Nephron (organoid): ENCODE measurements around the gene ARHGAP23.
A peak's percentile ranks its signal among the peaks of the same experiment; 100 is the strongest.

Experiments
- H3K27ac Mint-ChIP-seq, 3 experiments: 2 replicates each; pipeline ENCODE4 v1.8.0; 2020; ENCODE audit warnings: mixed read lengths in 3 of 3, mild to moderate bottlenecking in 2 of 3, moderate library complexity in 1 of 3
- H3K27me3 Mint-ChIP-seq: 2 replicates; pipeline ENCODE4 v1.8.0; 2021; ENCODE audit warnings: low read depth, mild to moderate bottlenecking, moderate library complexity, mixed read lengths
- H3K36me3 Mint-ChIP-seq: 2 replicates; pipeline ENCODE4 v1.8.0; 2020; ENCODE audit warnings: low read depth, mixed read lengths
- H3K4me1 Mint-ChIP-seq: 2 replicates; pipeline ENCODE4 v1.8.0; 2020; ENCODE audit warnings: mixed read lengths
- H3K4me3 Mint-ChIP-seq, 3 experiments: 2 replicates each; pipeline ENCODE4 v1.8.0; 2020; ENCODE audit warnings: mild to moderate bottlenecking in 3 of 3, mixed read lengths in 3 of 3, moderate library complexity in 2 of 3
- H3K9me3 Mint-ChIP-seq: 2 replicates; pipeline ENCODE4 v1.8.0; 2020; ENCODE audit warnings: mixed read lengths
- CTCF ChIP-seq, 3 experiments: fragments of 200-600 bp; sonication (generic); IDR thresholded peaks; one replicate each; pipeline ENCODE4 v1.5.0; 2021; ENCODE audit warnings: antibody characterized with exemption in 3 of 3; ENCODE audit not compliant: unreplicated experiment in 3 of 3

The ARHGAP23 gene

GRCh38 chr17:38552343-38552742 lies 124.1 kb downstream of the ARHGAP23 start:
- H3K4me3 Mint-ChIP-seq = no peak overlapping the region
- peaks cover 5% of the 10 kb centered on the region for H3K4me1 Mint-ChIP-seq
- H3K9me3 Mint-ChIP-seq = no peaks in the 10 kb centered on the region
- H3K27ac Mint-ChIP-seq = no peak overlapping the region
- peaks cover 32% of the 10 kb centered on the region for H3K27me3 Mint-ChIP-seq
- no peak for TF ChIP-seq CTCF (IDR thresholded peaks at IDR 0.05; ENCODE audit: unreplicated experiment in 3 of 3)
- H3K36me3 Mint-ChIP-seq = peaks cover 3% of the 10 kb centered on the region

GRCh38 chr17:38554430-38555350 lies 126.4 kb downstream of the ARHGAP23 start:
- H3K4me3 Mint-ChIP-seq = no peak overlapping the region
- peaks cover 14% of the 10 kb centered on the region for H3K4me1 Mint-ChIP-seq
- H3K27me3 Mint-ChIP-seq = peaks cover 50% of the 10 kb centered on the region
- TF ChIP-seq CTCF (IDR thresholded peaks at IDR 0.05; ENCODE audit: unreplicated experiment in 3 of 3) = no peak
- H3K27ac Mint-ChIP-seq = no peak overlapping the region
- H3K9me3 Mint-ChIP-seq = no peaks in the 10 kb centered on the region
- peaks cover 3% of the 10 kb centered on the region for H3K36me3 Mint-ChIP-seq

GRCh38 chr17:38556239-38556638 lies 128.0 kb downstream of the ARHGAP23 start:
- H3K4me1 Mint-ChIP-seq = peaks cover 20% of the 10 kb centered on the region
- peaks cover 3% of the 10 kb centered on the region for H3K36me3 Mint-ChIP-seq
- peaks cover 65% of the 10 kb centered on the region for H3K27me3 Mint-ChIP-seq
- H3K4me3 Mint-ChIP-seq = peak overlapping the region in 1 of 3 experiments; percentile 17
- H3K27ac Mint-ChIP-seq = no peak overlapping the region
- H3K9me3 Mint-ChIP-seq = no peaks in the 10 kb centered on the region
- TF ChIP-seq CTCF (IDR thresholded peaks at IDR 0.05; ENCODE audit: unreplicated experiment in 3 of 3) = no peak

- Mint-ChIP-seq H3K27ac (no peak overlapping the region), H3K4me1 (peaks cover 20% of the 10 kb centered on the region), H3K4me3 (peak overlapping the region in 2 of 3 experiments; percentile 47), H3K27me3 (peaks cover 71% of the 10 kb centered on the region), H3K9me3 (no peaks in the 10 kb centered on the region), H3K36me3 (no peaks in the 10 kb centered on the region)
- TF ChIP-seq CTCF (IDR thresholded peaks at IDR 0.05; ENCODE audit: unreplicated experiment in 3 of 3) = no peak
Observed at GRCh38 chr17:38557396-38557795, 129.1 kb downstream of the ARHGAP23 start.

GRCh38 chr17:38557836-38558727 lies 129.8 kb downstream of the ARHGAP23 start:
- peaks cover 20% of the 10 kb centered on the region for H3K4me1 Mint-ChIP-seq
- H3K4me3 Mint-ChIP-seq = peak overlapping the region; percentile 83 to 88 (median 85)
- no peaks in the 10 kb centered on the region for H3K9me3 Mint-ChIP-seq
- H3K36me3 Mint-ChIP-seq = no peaks in the 10 kb centered on the region
- peaks cover 78% of the 10 kb centered on the region for H3K27me3 Mint-ChIP-seq
- no peak overlapping the region for H3K27ac Mint-ChIP-seq
- peak; percentile 85 to 92 (median 89) for TF ChIP-seq CTCF (IDR thresholded peaks at IDR 0.05; ENCODE audit: unreplicated experiment in 3 of 3)
